GM12878 (cell line): ENCODE data around the gene HIVEP3. TPM values are rescaled to one million over a fixed set of nuclear protein-coding genes. Genes with fewer than 3 reads are reported as not detected.

Experiments
- ATAC-seq: fragments of 200-7000 bp; cut with Tn5 transposase; 3 replicates; pipeline ENCODE4 v1.9.1; 2020; ENCODE audit warnings: mild to moderate bottlenecking, moderate library complexity
- BruUV-seq: library from RNA; stranded (reverse); fragments of 400-500 nt; replicated peaks from 2 replicates; lab custom pipeline; 2021; lab: Mats Ljungman, UMichigan
- CTCF ChIA-PET: fragments of 300-600 bp; sonication (Branson Sonifier 250); formaldehyde crosslinking; extraction: SDS; loops from one replicate; lab custom pipeline; 2021; ENCODE audit warnings: inconsistent platforms; lab: Yijun Ruan, JAX
- POLR2A ChIA-PET: fragments of 350-600 bp; formaldehyde crosslinking; extraction: SDS; loops from one replicate; lab custom pipeline; 2021; ENCODE audit warnings: inconsistent platforms; lab: Charles Lee
- RAD21 ChIA-PET: fragments of 300-600 bp; sonication (Branson Sonifier 250); formaldehyde crosslinking; loops from one replicate; lab custom pipeline; 2023; ENCODE audit warnings: antibody characterized with exemption; ENCODE audit not compliant: unreplicated experiment; lab: Charles Lee
- SMC1A ChIA-PET: fragments of 300-600 bp; sonication (Branson Sonifier 250); formaldehyde crosslinking; loops from one replicate; lab custom pipeline; 2023; ENCODE audit not compliant: unreplicated experiment, uncharacterized antibody; lab: Charles Lee
- DNase-seq: peaks from one replicate; pipeline ENCODE4 v3.0.0-alpha.2; 2011; ENCODE audit warnings: low read depth, low spot score
- FAIRE-seq: peaks from 3 replicates; lab custom pipeline; 2011; peaks lifted over from hg19 to GRCh38; lab: Jason Lieb, UNC
- H2AFZ ChIP-seq: 2 replicates; pipeline ENCODE4 v1.6.0; 2011; ENCODE audit warnings: low read depth, low read length, control low read depth; ENCODE audit not compliant: control insufficient read depth
- H3K27ac ChIP-seq: 2 replicates; pipeline ENCODE4 v1.5.1; 2011; ENCODE audit warnings: control low read depth; ENCODE audit not compliant: control insufficient read depth, insufficient read depth
- H3K27me3 ChIP-seq, 2 experiments: replicated peaks in 1 of 2; 2 replicates each; pipeline versions ENCODE4 v1.6.0 to v1.6.1; 2011; ENCODE audit warnings: low read length in 1 of 2; ENCODE audit not compliant: control insufficient read depth in 2 of 2, insufficient read depth in 2 of 2
- H3K36me3 ChIP-seq, 2 experiments: 2 replicates each; pipeline ENCODE4 v1.5.1; 2011; ENCODE audit warnings: low read length in 1 of 2; ENCODE audit not compliant: control insufficient read depth in 2 of 2, insufficient read depth in 2 of 2
- H3K4me1 ChIP-seq: 2 replicates; pipeline ENCODE4 v1.6.1; 2011; ENCODE audit warnings: mild to moderate bottlenecking, low read length, moderate library complexity, mixed read lengths; ENCODE audit not compliant: control insufficient read depth, insufficient read depth
- H3K4me2 ChIP-seq: 2 replicates; pipeline ENCODE4 v1.6.0; 2011; ENCODE audit warnings: control low read depth; ENCODE audit not compliant: control insufficient read depth, insufficient read depth
- H3K4me3 ChIP-seq: fragments of 200-600 bp; sonication (generic); 2 replicates; pipeline ENCODE4 v1.5.1; 2016
- H3K79me2 ChIP-seq: 2 replicates; pipeline ENCODE4 v1.6.0; 2011; ENCODE audit warnings: low read length; ENCODE audit not compliant: control insufficient read depth, insufficient read depth
- H3K9ac ChIP-seq: 2 replicates; pipeline ENCODE4 v1.8.0; 2011; ENCODE audit warnings: low read length, control low read depth, mixed read lengths; ENCODE audit not compliant: control insufficient read depth, insufficient read depth
- H3K9me3 ChIP-seq: replicated peaks from 3 replicates; pipeline ENCODE4 v1.5.1; 2011; ENCODE audit warnings: mild to moderate bottlenecking, low read length; ENCODE audit not compliant: control insufficient read depth, insufficient read depth
- H4K20me1 ChIP-seq: 2 replicates; pipeline ENCODE4 v1.6.0; 2011; ENCODE audit not compliant: control insufficient read depth, insufficient read depth
- HDAC6 ChIP-seq: fragments of 200-600 bp; sonication (generic); IDR thresholded peaks from one replicate; pipeline ENCODE4 v1.8.0; 2017; ENCODE audit warnings: antibody characterized with exemption; ENCODE audit not compliant: unreplicated experiment
- WGBS: methylation state at CpG from one replicate; pipeline ENCODE4 v1.1.6; 2016; ENCODE audit warnings: low lambda C conversion rate; ENCODE audit not compliant: insufficient replicate concordance, insufficient coverage; ENCODE audit errors: missing lambda C conversion rate; 5-methylcytosine and 5-hydroxymethylcytosine counted together
- in situ Hi-C: fragments of 300-500 bp; cut with MboI; formaldehyde crosslinking; loops from 9 replicates; pipeline ENCODE4 v1.14.3; 2018; ENCODE audit warnings: mixed read lengths
- intact Hi-C: fragments of 100-400 bp; cut with micrococcal nuclease; formaldehyde crosslinking; loops from one replicate; pipeline ENCODE4 v1.14.2; 2022; ENCODE audit not compliant: unreplicated experiment
- polyA plus RNA-seq, 11 experiments: library from polyadenylated mRNA; depleted of rRNA in 4 of 11; unstranded in 6 of 11; stranded (reverse) in 5 of 11; fragments of >200 nt; fragmentation: Nextera tagmentation in 4 of 11; fragmentation: Illumina TruSeq in 1 of 11; extraction: Ambion mirVana in 4 of 11; extraction: Trizol in 1 of 11; gene quantifications; 1 replicate in 1 of 11; 2 replicates in 10 of 11; pipeline versions ENCODE4 v1.2.1 to v1.2.3, GENCODE V29; 2011 to 2016; ENCODE audit warnings: inconsistent platforms in 2 of 11, missing spikeins in 2 of 11, low read depth in 1 of 11
- total RNA-seq, 4 experiments: library from RNA; depleted of rRNA in 3 of 4; stranded (reverse); fragments of >200 nt in 3 of 4; fragmentation: Illumina TruSeq in 1 of 4; extraction: Trizol in 1 of 4; gene quantifications; 2 replicates each; pipeline versions ENCODE4 v1.2.1 to v1.2.3, GENCODE V29; 2013 to 2021
- TF ChIP-seq, protein P1 (sequence below): fragments of 450-650 bp; IDR thresholded peaks from 2 replicates; pipeline ENCODE4 v1.6.1; 2016; ENCODE audit warnings: mild to moderate bottlenecking
- TF ChIP-seq, protein P2 (sequence below): fragments of 450-650 bp; IDR thresholded peaks from 2 replicates; pipeline ENCODE4 v1.6.1; 2017; ENCODE audit warnings: mild to moderate bottlenecking

HIVEP3 gene
- total and polyA plus RNA-seq, 10 of the 15 experiments (the other 5 are each of a cell fraction or from before 2014, with no cell fraction given), result 1.8 to 13.6 (median 3.8) TPM

DNA sequence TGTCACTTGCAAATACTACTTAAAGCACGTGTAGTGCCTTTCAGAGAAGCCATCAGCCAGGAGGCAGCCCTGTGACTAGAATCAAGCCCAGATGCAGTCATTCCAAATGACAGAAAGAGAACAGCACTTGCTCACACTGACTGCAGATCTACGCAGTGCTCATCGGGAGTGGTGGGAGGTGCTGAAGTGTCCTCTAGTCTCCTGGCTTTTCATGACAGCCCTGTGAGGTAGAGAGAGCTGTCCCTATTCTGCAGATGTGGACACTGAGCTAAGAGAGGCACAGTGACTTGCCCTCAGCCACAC, 371.9 kb downstream of the HIVEP3 start:
- Histone ChIP-seq H2AFZ (no peak overlapping the region), H3K27me3 (no peaks in the 10 kb centered on the region), H3K79me2 (no peaks in the 10 kb centered on the region), H3K4me2 (no peak overlapping the region)
- SMC1A ChIA-PET, result no interaction called here
- TF ChIP-seq, protein P1, sequence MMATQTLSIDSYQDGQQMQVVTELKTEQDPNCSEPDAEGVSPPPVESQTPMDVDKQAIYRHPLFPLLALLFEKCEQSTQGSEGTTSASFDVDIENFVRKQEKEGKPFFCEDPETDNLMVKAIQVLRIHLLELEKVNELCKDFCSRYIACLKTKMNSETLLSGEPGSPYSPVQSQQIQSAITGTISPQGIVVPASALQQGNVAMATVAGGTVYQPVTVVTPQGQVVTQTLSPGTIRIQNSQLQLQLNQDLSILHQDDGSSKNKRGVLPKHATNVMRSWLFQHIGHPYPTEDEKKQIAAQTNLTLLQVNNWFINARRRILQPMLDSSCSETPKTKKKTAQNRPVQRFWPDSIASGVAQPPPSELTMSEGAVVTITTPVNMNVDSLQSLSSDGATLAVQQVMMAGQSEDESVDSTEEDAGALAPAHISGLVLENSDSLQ, result no peak
- no peak for TF ChIP-seq HDAC6
- TF ChIP-seq, protein P2, sequence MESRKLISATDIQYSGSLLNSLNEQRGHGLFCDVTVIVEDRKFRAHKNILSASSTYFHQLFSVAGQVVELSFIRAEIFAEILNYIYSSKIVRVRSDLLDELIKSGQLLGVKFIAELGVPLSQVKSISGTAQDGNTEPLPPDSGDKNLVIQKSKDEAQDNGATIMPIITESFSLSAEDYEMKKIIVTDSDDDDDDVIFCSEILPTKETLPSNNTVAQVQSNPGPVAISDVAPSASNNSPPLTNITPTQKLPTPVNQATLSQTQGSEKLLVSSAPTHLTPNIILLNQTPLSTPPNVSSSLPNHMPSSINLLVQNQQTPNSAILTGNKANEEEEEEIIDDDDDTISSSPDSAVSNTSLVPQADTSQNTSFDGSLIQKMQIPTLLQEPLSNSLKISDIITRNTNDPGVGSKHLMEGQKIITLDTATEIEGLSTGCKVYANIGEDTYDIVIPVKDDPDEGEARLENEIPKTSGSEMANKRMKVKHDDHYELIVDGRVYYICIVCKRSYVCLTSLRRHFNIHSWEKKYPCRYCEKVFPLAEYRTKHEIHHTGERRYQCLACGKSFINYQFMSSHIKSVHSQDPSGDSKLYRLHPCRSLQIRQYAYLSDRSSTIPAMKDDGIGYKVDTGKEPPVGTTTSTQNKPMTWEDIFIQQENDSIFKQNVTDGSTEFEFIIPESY, result no peak
- TF ChIP-seq, all 136 proteins: peak for 0
- Histone ChIP-seq H3K4me3 (no peak overlapping the region), H3K9me3 (no peaks in the 10 kb centered on the region; the same call in 2 of the 3 replicates), H4K20me1 (no peaks in the 10 kb centered on the region), H3K36me3 (peaks cover 0 to 1% of the 10 kb centered on the region in 2 experiments; a peak in 1 of 4 replicates), H3K9ac (no peak overlapping the region), H3K27ac (no peak overlapping the region), H3K4me1 (no peaks in the 10 kb centered on the region)
- ATAC-seq, result no peak
- POLR2A ChIA-PET, result no interaction called here
- RAD21 ChIA-PET, result no interaction called here
- WGBS, result 80% methylated on average over 3 of the region's 3 CpGs
- in situ Hi-C loops, result no loop called here
- no peak for FAIRE-seq
- intact Hi-C loops, result no loop called here
- BruUV-seq, result no TSS peak
- DNase-seq, result no peak
- CTCF ChIA-PET, result no interaction called here
